SH-SY5Y (cell line): Measurements from ENCODE around the gene SHH.

Experiments used
- GATA2 ChIP-seq: IDR thresholded peaks from 2 replicates; pipeline ENCODE4 v1.6.1; 2011; ENCODE audit warnings: mild to moderate bottlenecking, low read depth, low read length
- GATA3 ChIP-seq: IDR thresholded peaks from 2 replicates; pipeline ENCODE4 v1.6.1; 2011; ENCODE audit warnings: low read depth, mild to moderate bottlenecking, low read length, moderate library complexity

GRCh38 chr7:155791836-155792235 lies 20.4 kb downstream of the SHH start:
- TF ChIP-seq GATA2 (no peak), GATA3 (no peak)
